Left ventricle myocardium superior (tissue), 1 donor: Measurements from ENCODE around the gene CCDC6. TPM values are rescaled to one million over a fixed set of nuclear protein-coding genes. Genes with fewer than 3 reads are reported as not detected.

Source experiments
- ATAC-seq: fragments of 200-7000 bp; cut with Tn5 transposase; one replicate; pipeline ENCODE4 v1.9.1; 2020; ENCODE audit warnings: mild to moderate bottlenecking, moderate library complexity
- DNase-seq: peaks from one replicate; pipeline ENCODE4 v3.0.0-alpha.2; 2020
- intact Hi-C: fragments of 100-400 bp; cut with micrococcal nuclease; formaldehyde crosslinking; loops from one replicate; pipeline ENCODE4 v1.11.0; 2022
- total RNA-seq: library from RNA; stranded (reverse); fragmentation: NEBNext Ultra II Directional; extraction: Animal tissue kit (Norgen Biotek cat#: 25700); gene quantifications from one replicate; pipeline ENCODE4 v1.2.1, GENCODE V29; 2021
- donor health status: DM: no; HTN: yes; CAD: no; lungs with severe emphysema.

Gene CCDC6
- total RNA-seq, 1 donor from 2014 or later: 15.9 TPM

DNA sequence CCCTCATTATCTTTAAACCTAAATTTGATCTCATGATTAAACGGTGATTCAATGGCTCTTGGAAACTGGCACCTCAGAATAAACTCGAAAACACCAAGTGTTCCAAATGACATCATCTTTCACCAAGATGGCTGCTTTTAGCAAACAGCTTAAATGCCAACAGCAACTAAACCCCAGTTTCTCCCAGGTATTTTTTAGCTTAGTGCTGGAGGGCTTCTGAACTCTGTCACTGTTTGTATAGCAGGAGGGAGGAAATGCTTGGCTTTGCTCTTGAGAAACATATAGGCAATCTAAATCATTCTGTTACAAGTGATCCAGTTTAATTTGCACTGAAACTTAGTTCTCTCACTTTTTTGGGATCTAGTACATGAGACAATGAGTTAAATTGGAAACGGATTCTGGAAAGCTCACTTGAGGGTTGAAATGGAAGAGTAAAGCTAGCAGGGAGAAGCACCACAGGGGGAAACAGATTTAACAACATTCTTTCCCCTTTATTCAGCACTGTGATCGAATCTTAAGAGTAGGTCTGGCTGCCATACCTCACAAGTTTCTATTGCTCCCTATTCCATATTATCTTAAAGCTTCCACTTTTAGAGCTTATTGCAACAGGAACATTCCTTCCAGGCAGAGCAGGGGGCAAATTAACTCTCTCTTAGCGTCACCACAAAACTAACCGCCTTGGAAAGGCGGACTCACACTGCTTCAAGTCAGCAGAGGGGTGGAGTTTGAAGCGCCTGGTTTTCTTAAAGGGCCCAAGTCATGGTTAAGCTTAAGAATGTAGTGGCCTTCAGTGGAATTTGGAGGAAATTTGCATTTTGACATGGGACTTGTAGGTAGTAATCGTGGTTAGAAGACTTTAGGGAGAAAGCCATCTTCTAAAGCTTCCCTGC lies 1.8 kb upstream of the CCDC6 start:
- intact Hi-C loops: no loop called here
- DNase-seq (no peak), ATAC-seq (peak; percentile 15)

DNA sequence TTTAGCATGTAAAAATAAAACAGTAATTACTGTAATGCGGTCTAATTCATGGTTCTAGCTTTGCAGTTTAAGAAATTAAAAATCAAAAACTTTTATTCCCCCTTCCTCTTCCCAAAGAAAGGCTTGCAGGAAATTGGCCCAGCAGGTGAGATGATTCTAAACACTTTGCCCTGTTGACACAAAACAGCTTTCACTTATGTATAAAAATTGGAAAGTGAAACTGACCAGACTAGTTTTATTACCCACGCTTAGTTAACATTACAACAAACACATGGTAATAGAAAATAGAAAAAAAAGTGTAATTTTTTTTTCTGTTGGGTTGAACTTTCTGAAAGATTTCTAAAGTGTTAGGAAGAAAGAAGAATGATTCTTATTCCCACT lies 1.2 kb upstream of the CCDC6 start:
- intact Hi-C loops: no loop called here

DNA sequence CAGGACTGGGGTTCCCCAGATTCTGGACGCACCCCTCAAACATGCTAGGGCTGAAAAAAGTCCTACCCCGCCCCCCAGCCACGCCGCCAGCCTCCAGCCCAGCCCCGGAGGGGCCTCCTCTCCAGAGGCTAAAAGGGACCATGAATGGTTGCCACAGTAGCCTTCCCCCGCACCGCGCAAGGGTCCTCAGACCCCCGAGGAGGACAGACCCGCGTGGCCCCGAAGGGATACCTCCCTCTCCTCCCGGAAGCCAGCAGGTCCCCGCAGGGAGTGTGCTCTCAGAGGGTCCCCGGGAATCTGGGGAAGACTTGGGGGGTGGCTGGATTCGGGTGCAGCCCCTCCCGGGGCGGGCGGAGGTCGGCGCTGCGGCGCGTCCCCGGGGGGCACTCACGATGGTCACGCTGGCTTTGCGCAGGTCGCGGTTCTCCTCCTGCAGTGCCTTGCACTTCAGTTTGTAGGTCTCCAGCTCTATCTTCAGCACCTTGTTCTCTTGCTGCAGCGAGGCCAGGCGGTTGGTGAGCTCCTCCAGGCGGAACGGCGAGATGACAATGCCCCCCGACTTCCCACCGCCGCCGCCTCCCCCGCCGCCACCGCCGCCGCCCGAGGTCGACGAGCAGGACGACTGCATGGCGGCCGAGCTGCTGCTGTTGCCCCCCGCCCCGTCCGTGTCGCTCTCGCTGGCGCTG lies 482 bp downstream of the CCDC6 start:
- intact Hi-C loops: no loop called here
- peak; percentile 35 for DNase-seq

More for the DNA sequence above, 1.2 kb upstream of the CCDC6 start:
- no peak for ATAC-seq
- no peak for DNase-seq

GRCh38 chr10:59905066-59905730 lies 1.2 kb downstream of the CCDC6 start:
- peak; percentile 43 for DNase-seq
- peak; percentile 33 for ATAC-seq
- intact Hi-C loops: no loop called here

More for the DNA sequence above, 482 bp downstream of the CCDC6 start:
- peak; percentile 10 for ATAC-seq

GRCh38 chr10:59904426-59905065 lies 1.8 kb downstream of the CCDC6 start:
- intact Hi-C loops: no loop called here
- ATAC-seq: no peak
- no peak for DNase-seq

DNA sequence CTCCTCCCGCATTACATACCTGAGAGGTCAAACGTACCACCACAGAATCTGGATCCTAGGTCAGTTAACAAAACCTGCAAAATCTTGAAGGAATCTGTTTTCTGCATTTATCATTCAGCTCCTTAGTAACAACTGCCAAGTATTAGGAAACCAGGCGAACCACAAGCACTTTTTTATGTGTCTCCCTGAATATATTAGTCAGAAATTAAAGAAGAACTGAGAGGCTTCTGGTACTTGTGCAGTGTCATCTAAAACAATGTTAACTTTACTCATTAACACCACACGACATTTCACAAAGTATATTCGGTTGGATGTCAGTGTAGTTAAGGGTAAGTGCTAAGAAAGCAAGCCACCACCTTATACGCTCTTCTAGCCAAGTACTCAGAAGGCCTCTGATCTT lies 2.5 kb downstream of the CCDC6 start:
- intact Hi-C loops: no loop called here
- no peak for DNase-seq
- no peak for ATAC-seq

GRCh38 chr10:59902016-59902415 lies 4.3 kb downstream of the CCDC6 start:
- ATAC-seq (no peak), DNase-seq (no peak)
- intact Hi-C loops: no loop called here

- no peak for ATAC-seq
- DNase-seq: no peak
- intact Hi-C loops: no loop called here
Measured at GRCh38 chr10:59901470-59901869, 4.9 kb downstream of the CCDC6 start.

- ATAC-seq (no peak), DNase-seq (no peak)
- intact Hi-C loops: no loop called here
Measured at GRCh38 chr10:59900048-59900727, 6.2 kb downstream of the CCDC6 start.

GRCh38 chr10:59898125-59898835 lies 8.1 kb downstream of the CCDC6 start:
- DNase-seq: no peak
- peak; percentile 52 for ATAC-seq
- intact Hi-C loops: no loop called here

DNA sequence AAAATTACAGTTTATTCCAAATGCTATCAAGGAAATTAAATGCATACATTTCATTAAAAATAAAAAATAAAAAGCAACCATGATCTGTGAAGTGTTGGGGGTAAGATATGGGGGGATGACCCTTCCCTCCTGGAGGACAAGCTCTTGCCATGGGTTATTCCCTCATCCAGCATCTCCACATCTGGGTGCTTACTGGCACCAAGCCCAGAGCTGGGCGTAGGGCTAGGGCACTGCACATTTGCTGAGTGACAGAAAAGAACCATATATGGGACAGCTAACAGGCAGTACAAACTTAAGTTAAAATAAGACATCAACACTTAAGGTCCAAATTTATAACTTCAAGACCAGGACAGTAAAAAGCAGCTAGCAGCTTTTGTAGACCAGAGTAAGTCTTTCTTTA lies 10.2 kb downstream of the CCDC6 start:
- intact Hi-C loops: no loop called here
- peak; percentile 29 for ATAC-seq
- peak; percentile 41 for DNase-seq

- DNase-seq (peak; percentile 32), ATAC-seq (peak; percentile 51)
Measured at GRCh38 chr10:59895629-59896116, 10.7 kb downstream of the CCDC6 start.

GRCh38 chr10:59894114-59894513 lies 12.2 kb downstream of the CCDC6 start:
- intact Hi-C loops: no loop called here
- DNase-seq (peak; percentile 52), ATAC-seq (peak; percentile 85)

More at GRCh38 chr10:59895629-59896116, 10.7 kb downstream of the CCDC6 start:
- intact Hi-C loops: no loop called here

DNA sequence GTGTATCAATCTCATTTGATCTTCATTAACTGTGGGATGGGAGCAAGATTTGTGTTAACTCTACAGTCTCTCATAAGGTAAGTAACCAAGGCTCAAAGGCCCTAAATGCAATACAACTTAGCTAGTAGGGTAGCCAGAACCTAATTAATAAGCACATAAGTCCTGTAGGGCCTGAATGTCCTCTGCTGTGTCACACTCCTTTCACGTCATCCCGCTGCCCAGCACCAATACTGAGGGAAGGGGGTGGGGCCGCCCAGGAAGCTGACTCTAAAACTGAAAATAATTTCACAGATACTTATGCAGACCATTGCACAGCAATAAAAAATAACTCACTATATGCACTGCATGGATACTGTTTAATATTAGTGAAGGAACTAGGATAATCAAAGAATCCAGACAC lies 13.7 kb downstream of the CCDC6 start:
- ATAC-seq (peak; percentile 34), DNase-seq (peak; percentile 40)
- intact Hi-C loops: no loop called here

DNA sequence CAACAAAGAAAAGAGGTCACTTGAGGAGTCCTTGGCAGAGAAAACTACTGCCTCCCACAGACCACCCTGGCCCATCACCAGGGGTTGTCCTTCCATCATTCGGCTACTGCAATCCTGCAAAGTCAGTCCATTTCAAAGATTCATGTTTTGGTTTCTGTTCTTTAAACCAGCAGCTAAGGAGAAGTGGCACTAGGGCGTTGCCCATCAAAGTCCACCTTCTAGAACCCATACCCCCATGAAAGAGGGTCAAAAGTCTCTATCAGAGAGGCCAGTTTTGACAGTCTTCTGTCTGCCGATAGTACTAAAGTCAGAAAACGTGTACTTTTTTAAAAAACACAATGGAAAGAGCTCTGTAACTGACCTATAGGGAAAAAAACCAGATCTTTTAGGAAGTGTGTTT lies 14.4 kb downstream of the CCDC6 start:
- DNase-seq (no peak), ATAC-seq (no peak)
- intact Hi-C loops: no loop called here

- intact Hi-C loops: no loop called here
- DNase-seq (no peak), ATAC-seq (no peak)
Measured at GRCh38 chr10:59891349-59891748, 15.0 kb downstream of the CCDC6 start.

GRCh38 chr10:59888781-59889435 lies 17.4 kb downstream of the CCDC6 start:
- DNase-seq (no peak), ATAC-seq (no peak)
- intact Hi-C loops: no loop called here
